ENCODE measurements around the gene ZNF148.

ZNF148 gene

DNA sequence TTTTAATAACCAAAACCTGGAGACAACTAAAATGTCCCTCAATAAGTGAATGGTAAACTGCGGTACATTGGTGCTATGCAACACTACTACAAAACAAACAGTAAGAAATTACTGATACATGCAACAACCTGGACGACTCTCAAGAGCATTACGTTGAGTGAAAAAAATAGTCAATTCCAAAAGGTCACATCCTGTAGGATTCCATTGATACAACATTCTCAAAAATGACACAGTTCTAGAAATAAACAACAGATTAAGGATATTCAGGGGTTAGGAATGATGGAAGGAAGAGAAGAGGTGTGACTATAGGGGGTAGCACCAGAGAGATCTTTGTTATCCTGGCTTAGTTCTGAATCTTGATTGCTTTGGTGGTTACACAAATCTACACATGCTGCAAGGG lies 72.2 kb downstream of the ZNF148 start:
- Histone ChIP-seq H3K27ac (no peak overlapping the region), H3K4me1 (peaks cover 0 to 49% (median 18%) of the 10 kb centered on the region in 4 donors), H3K36me3 (peaks cover 0 to 8% (median 0%) of the 10 kb centered on the region in 3 donors), H3K27me3 (no peaks in the 10 kb centered on the region), H3K4me3 (no peak overlapping the region), H3K9me3 (no peaks in the 10 kb centered on the region)
- DNase-seq, result no peak
- TF ChIP-seq, protein P1, sequence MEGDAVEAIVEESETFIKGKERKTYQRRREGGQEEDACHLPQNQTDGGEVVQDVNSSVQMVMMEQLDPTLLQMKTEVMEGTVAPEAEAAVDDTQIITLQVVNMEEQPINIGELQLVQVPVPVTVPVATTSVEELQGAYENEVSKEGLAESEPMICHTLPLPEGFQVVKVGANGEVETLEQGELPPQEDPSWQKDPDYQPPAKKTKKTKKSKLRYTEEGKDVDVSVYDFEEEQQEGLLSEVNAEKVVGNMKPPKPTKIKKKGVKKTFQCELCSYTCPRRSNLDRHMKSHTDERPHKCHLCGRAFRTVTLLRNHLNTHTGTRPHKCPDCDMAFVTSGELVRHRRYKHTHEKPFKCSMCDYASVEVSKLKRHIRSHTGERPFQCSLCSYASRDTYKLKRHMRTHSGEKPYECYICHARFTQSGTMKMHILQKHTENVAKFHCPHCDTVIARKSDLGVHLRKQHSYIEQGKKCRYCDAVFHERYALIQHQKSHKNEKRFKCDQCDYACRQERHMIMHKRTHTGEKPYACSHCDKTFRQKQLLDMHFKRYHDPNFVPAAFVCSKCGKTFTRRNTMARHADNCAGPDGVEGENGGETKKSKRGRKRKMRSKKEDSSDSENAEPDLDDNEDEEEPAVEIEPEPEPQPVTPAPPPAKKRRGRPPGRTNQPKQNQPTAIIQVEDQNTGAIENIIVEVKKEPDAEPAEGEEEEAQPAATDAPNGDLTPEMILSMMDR (IDR thresholded peaks at IDR 0.05), result no peak
- intact Hi-C loops (cut with DNase I; ENCODE audit: low total_unique reads), result no loop called here

GRCh38 chr3:125300416-125300815 lies 74.7 kb downstream of the ZNF148 start:
- intact Hi-C loops (cut with DNase I; ENCODE audit: low total_unique reads), result no loop called here
- H3K4me1 ChIP-seq, result peaks cover 0 to 55% (median 16%) of the 10 kb centered on the region in 4 donors
- no peak overlapping the region for H3K4me3 ChIP-seq
- TF ChIP-seq, protein P1 (IDR thresholded peaks at IDR 0.05), result no peak
- peaks cover 0 to 8% (median 0%) of the 10 kb centered on the region in 3 donors for H3K36me3 ChIP-seq
- no peak for DNase-seq
- no peaks in the 10 kb centered on the region for H3K27me3 ChIP-seq
- H3K9me3 ChIP-seq, result no peaks in the 10 kb centered on the region
- H3K27ac ChIP-seq, result no peak overlapping the region

GRCh38 chr3:125294411-125294810 lies 80.7 kb downstream of the ZNF148 start:
- DNase-seq, result no peak
- no peak overlapping the region for H3K27ac ChIP-seq
- intact Hi-C loops (cut with DNase I; ENCODE audit: low total_unique reads), result no loop called here
- H3K9me3 ChIP-seq, result no peaks in the 10 kb centered on the region
- H3K36me3 ChIP-seq, result no peaks in the 10 kb centered on the region
- no peak overlapping the region for H3K4me3 ChIP-seq
- H3K27me3 ChIP-seq, result no peaks in the 10 kb centered on the region
- H3K4me1 ChIP-seq, result peaks cover 0 to 33% (median 0%) of the 10 kb centered on the region in 4 donors
- TF ChIP-seq, protein P1 (IDR thresholded peaks at IDR 0.05), result no peak

DNA sequence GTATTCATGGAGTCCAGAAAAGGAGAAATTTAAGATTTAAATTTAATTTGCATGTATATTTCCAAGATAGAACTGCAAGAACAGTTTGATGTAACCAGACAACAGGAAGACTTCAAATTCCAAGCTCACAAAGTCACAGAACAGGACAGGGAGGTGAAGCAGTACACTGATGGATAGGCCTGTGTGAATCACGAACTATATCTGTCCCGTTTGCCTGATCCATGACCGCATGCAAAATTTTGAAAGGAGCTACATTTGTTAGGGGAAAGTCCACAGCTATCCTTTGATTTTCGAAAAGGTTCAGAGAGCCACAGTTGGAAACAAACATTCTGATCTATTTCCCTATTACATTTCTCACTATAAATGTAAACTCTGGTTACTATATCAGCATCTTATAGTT lies 83.1 kb downstream of the ZNF148 start:
- H3K27me3 ChIP-seq, result no peaks in the 10 kb centered on the region
- TF ChIP-seq, protein P1 (IDR thresholded peaks at IDR 0.05), result no peak
- DNase-seq, result no peak
- intact Hi-C loops (cut with DNase I; ENCODE audit: low total_unique reads), result no loop called here
- H3K4me3 ChIP-seq, result no peak overlapping the region
- H3K4me1 ChIP-seq, result peaks cover 0 to 27% (median 0%) of the 10 kb centered on the region in 4 donors
- peaks cover 10 to 11% (median 10%) of the 10 kb centered on the region in 3 donors for H3K36me3 ChIP-seq
- H3K9me3 ChIP-seq, result no peaks in the 10 kb centered on the region
- no peak overlapping the region for H3K27ac ChIP-seq

DNA sequence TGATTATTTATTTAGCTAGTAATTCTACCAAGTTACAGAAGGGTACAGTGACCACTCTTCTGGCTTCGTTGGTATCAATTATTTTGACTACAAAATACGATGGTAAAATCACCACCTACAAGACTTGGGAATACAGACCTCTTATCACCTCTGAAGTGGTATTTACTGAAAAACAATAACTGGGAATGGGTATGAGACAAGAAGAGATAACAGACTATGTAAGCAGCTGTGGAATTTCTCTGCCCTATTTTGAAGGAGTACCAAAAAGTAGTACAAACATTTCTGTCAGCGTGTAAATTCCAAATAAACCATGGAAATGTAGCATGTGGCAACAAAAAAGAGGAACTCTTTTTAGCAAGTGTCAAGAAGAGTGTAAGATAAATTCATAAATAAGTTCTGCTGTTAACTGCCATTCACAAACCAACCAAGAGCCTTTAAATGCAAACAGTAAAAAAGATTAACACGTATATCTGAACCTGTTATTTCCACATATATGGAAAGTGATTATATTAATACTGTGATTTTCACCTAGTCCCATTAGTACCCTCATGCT lies 85.6 kb downstream of the ZNF148 start:
- no peak for DNase-seq
- Histone ChIP-seq H3K27me3 (no peaks in the 10 kb centered on the region), H3K4me1 (peaks cover 0 to 18% (median 0%) of the 10 kb centered on the region in 4 donors), H3K27ac (no peak overlapping the region), H3K9me3 (no peaks in the 10 kb centered on the region), H3K36me3 (peaks cover 10 to 14% (median 11%) of the 10 kb centered on the region in 3 donors), H3K4me3 (no peak overlapping the region)
- intact Hi-C loops (cut with DNase I; ENCODE audit: low total_unique reads), result no loop called here
- TF ChIP-seq, protein P1 (IDR thresholded peaks at IDR 0.05), result no peak

All from tibial artery (tissue), 4 donors.